Gastroesophageal sphincter (tissue), 4 donors: ENCODE measurements around the gene PRDM13. TPM values are rescaled to one million over a fixed set of nuclear protein-coding genes. Genes with fewer than 3 reads are reported as not detected.
"Not testable (repeated sequence)": the region's sequence is repeated elsewhere in the genome, so short reads cannot be mapped to it uniquely, and the experiment has no call there.

ENCODE experiments used
- ATAC-seq: fragments of 150-250 bp; one replicate; pipeline ENCODE4 v1.9.1; 2016; ENCODE audit warnings: mild to moderate bottlenecking, moderate library complexity
- H3K27ac ChIP-seq, 4 donors: fragments of 200-600 bp; sonication (generic) in 3 of 4; 1 replicate in 3 of 4; 2 replicates in 1 of 4; pipeline ENCODE4 v1.5.1; 2016 to 2019
- H3K27me3 ChIP-seq: fragments of 200-600 bp; sonication (generic); one replicate; pipeline ENCODE4 v1.5.1; 2019
- H3K36me3 ChIP-seq, 2 donors: fragments of 200-600 bp; sonication (generic); one replicate each; pipeline ENCODE4 v1.5.1; 2019; ENCODE audit warnings: control low read depth in 1 of 2
- H3K4me1 ChIP-seq, 3 donors: fragments of 200-600 bp; sonication (generic); 1 replicate in 2 of 3; 2 replicates in 1 of 3; pipeline ENCODE4 v1.5.1; 2016 to 2019; ENCODE audit warnings: control low read depth in 2 of 3
- H3K4me3 ChIP-seq, 2 donors: fragments of 200-600 bp; sonication (generic); one replicate each; pipeline ENCODE4 v1.5.1; 2019; ENCODE audit warnings: mild to moderate bottlenecking in 1 of 2, moderate library complexity in 1 of 2
- H3K9me3 ChIP-seq, 3 donors: fragments of 200-600 bp; sonication (generic); one replicate each; pipeline ENCODE4 v1.5.1; 2017 to 2019; ENCODE audit warnings: control low read depth in 2 of 3
- EP300 ChIP-seq: sonication (generic); formaldehyde crosslinking; IDR thresholded peaks from one replicate; pipeline ENCODE4 v1.6.1; 2017; ENCODE audit warnings: antibody characterized with exemption, mild to moderate bottlenecking
- POLR2A ChIP-seq, 2 donors: fragments of 450-650 bp; IDR thresholded peaks; one replicate each; pipeline ENCODE4 v1.6.1; 2017; ENCODE audit warnings: antibody characterized with exemption in 2 of 2, mild to moderate bottlenecking in 2 of 2, moderate library complexity in 1 of 2
- POLR2AphosphoS5 ChIP-seq: sonication (generic); formaldehyde crosslinking; IDR thresholded peaks from one replicate; pipeline ENCODE4 v1.6.1; 2017; ENCODE audit warnings: antibody characterized with exemption
- WGBS, 2 donors: methylation state at CpG; one replicate each; pipeline ENCODE4 v1.1.5; 2018; ENCODE audit warnings: low coverage in 1 of 2; 5-methylcytosine and 5-hydroxymethylcytosine counted together
- total RNA-seq, 4 donors: library from RNA; depleted of rRNA; stranded (reverse); fragments of >200 nt; gene quantifications; one replicate each; pipeline ENCODE4 v1.1.0, GENCODE V29; 2016
- TF ChIP-seq, protein P1 (sequence below), 4 experiments: fragments of 200-600 bp in 2 of 4; fragments of 450-650 bp in 2 of 4; sonication (generic) in 1 of 4; IDR thresholded peaks; one replicate each; pipeline ENCODE4 v1.5.1; 2017 to 2019; ENCODE audit warnings: antibody characterized with exemption in 4 of 4, mild to moderate bottlenecking in 2 of 4, moderate library complexity in 2 of 4

Gene PRDM13
- total RNA-seq, 4 donors from 2014 or later: not detected

DNA sequence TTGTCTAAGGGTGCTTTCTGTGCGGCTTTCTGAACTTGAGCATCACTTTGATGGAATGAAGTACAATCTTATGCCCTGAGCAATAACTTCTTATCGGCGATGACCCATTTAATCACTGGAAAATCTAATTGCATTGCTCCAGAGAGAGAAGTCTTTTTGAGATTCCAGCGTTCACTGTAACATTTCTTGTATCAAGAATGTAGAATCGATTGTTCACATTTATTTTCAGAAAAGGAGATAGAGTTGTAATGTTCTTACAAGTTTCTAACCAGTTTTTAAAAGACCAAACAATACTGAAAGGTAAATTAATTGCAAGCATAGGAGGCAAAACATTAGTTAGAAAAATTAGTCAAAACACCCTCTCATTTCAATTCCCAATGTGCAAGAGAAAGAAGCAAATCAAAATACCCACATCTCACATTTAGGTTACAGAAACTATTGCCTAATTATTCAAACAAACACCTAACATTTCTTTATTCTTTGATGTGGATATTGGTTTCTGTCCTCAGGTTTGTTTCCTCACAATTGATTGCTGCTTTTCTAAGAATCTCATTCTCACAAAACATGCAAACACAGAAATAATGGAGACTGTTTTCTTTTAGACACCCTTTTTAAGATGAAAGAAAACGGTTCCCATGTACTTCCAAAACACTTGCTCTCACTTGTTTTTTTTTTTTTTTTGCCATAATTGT lies 14.8 kb upstream of the PRDM13 start:
- H3K27me3 ChIP-seq: peaks cover 95% of the 10 kb centered on the region
- no peak overlapping the region for H3K4me3 ChIP-seq
- 23% methylated on average over 6 of the region's 6 CpGs for WGBS, 2 donors
- H3K27ac ChIP-seq: no peak overlapping the region
- TF ChIP-seq POLR2AphosphoS5 (no peak), POLR2A (IDR thresholded peaks at IDR 0.05) (no peak)
- TF ChIP-seq, protein P1, sequence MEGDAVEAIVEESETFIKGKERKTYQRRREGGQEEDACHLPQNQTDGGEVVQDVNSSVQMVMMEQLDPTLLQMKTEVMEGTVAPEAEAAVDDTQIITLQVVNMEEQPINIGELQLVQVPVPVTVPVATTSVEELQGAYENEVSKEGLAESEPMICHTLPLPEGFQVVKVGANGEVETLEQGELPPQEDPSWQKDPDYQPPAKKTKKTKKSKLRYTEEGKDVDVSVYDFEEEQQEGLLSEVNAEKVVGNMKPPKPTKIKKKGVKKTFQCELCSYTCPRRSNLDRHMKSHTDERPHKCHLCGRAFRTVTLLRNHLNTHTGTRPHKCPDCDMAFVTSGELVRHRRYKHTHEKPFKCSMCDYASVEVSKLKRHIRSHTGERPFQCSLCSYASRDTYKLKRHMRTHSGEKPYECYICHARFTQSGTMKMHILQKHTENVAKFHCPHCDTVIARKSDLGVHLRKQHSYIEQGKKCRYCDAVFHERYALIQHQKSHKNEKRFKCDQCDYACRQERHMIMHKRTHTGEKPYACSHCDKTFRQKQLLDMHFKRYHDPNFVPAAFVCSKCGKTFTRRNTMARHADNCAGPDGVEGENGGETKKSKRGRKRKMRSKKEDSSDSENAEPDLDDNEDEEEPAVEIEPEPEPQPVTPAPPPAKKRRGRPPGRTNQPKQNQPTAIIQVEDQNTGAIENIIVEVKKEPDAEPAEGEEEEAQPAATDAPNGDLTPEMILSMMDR (IDR thresholded peaks at IDR 0.05): no peak
- no peaks in the 10 kb centered on the region for H3K36me3 ChIP-seq
- H3K4me1 ChIP-seq: peaks cover 0 to 27% (median 24%) of the 10 kb centered on the region in 3 donors
- peaks cover 0 to 12% (median 0%) of the 10 kb centered on the region in 3 donors for H3K9me3 ChIP-seq
- ATAC-seq: no peak

DNA sequence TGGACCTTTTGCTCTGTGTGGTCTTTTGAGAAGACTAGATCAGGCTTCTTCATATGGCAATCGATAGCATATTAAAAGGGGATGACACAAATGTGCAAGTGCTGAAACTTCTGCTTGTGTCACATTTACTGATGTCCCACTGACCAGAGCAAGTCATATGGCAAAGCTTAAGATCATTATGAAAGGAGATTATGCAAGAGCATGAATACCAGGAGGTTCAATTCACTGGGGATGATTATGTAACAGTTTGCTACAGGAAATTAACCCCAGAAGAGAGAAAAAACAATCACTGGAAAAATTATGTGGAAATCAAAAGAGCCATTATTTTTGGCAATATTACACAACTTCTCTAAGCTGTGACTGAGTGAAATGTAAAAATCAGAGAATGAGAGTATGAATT lies 13.7 kb upstream of the PRDM13 start:
- ATAC-seq: peak; percentile 25
- WGBS, 2 donors: 33% methylated on average over 1 of the region's 1 CpG; no CpG with 5 or more reads in 1 of the 2 donors
- H3K4me3 ChIP-seq: no peak overlapping the region
- peaks cover 0 to 27% (median 24%) of the 10 kb centered on the region in 3 donors for H3K4me1 ChIP-seq
- H3K36me3 ChIP-seq: no peaks in the 10 kb centered on the region
- H3K27me3 ChIP-seq: peaks cover 99% of the 10 kb centered on the region
- peaks cover 0 to 12% (median 0%) of the 10 kb centered on the region in 3 donors for H3K9me3 ChIP-seq
- TF ChIP-seq, protein P1 (IDR thresholded peaks at IDR 0.05): no peak
- no peak for TF ChIP-seq EP300
- TF ChIP-seq POLR2A (IDR thresholded peaks at IDR 0.05): no peak
- no peak for TF ChIP-seq POLR2AphosphoS5
- no peak overlapping the region for H3K27ac ChIP-seq

DNA sequence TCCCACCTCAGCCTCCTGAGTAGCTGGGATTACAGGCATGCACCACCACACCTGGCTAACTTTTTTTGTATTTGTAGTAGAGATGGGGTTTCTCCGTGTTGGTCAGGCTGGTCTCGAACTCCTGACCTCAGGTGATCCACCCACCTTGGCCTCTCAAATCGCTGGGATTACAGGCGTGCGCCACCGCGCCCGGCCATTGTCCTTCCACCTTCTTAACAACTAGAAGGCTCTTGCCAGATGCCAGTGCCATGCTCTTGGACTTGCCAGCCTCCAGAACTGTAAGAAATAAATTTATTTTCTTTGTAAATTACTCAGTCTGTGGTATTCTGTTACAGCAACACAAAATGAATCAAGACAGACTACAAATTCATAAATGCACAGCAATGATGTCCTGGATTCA lies 11.9 kb upstream of the PRDM13 start:
- not testable (repeated sequence) for ATAC-seq, H3K36me3 ChIP-seq, H3K27ac ChIP-seq, H3K4me3 ChIP-seq
- H3K4me1 ChIP-seq: peaks cover 0 to 13% (median 10%) of the 10 kb centered on the region in 3 donors
- 55% methylated on average over 8 of the region's 8 CpGs; no CpG with 5 or more reads in 1 of the 2 donors for WGBS, 2 donors
- peaks cover 0 to 12% (median 0%) of the 10 kb centered on the region in 3 donors for H3K9me3 ChIP-seq
- peaks cover 100% of the 10 kb centered on the region for H3K27me3 ChIP-seq

DNA sequence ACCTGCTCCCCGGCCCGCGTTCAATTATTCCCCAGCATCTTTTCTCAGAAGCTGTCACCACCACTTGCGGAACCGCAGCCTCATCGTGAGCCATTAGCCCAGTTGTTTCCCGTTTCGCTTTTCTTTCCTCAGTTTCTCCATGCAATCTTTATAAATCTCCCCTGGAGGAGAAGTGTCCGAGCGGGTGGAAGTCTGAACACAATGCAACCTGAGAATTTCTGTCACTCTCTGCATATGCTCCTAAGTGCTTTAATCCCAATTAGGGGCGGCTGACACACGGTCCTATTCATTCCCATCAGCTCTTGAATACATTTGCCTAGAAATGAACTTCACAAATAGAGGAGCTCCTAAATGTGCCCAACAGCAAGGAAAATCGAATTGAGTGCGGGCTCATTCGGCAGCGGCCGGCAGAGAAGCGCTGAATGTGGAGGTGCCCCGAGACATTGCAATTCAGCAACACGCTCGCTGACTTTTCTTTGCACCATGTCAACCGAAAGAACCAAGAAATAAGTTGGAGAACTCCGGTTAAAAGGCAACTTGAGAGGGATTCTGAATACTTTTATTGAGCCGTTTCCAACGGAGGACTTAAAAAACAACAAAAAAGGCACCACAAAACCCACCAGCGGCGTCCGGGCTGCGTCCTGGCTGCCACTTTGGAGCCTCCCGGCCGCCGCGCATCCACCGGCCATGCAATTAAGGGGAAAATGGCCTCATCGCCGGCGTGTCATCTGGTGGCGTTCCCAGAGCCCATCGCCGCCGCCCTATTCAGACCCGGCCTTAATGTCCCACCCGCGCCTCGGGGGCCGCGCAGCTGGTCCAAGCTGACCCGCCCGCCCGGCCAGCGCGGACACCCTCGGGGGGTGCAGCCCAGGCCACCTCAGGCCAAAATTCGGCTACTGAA lies 3.9 kb upstream of the PRDM13 start:
- ATAC-seq: no peak
- TF ChIP-seq EP300 (no peak), POLR2A (IDR thresholded peaks at IDR 0.05) (no peak)
- TF ChIP-seq, protein P1 (IDR thresholded peaks at IDR 0.05): no peak
- WGBS, 2 donors: 5 to 6% methylated on average over 22 to 33 of the region's 54 CpGs

DNA sequence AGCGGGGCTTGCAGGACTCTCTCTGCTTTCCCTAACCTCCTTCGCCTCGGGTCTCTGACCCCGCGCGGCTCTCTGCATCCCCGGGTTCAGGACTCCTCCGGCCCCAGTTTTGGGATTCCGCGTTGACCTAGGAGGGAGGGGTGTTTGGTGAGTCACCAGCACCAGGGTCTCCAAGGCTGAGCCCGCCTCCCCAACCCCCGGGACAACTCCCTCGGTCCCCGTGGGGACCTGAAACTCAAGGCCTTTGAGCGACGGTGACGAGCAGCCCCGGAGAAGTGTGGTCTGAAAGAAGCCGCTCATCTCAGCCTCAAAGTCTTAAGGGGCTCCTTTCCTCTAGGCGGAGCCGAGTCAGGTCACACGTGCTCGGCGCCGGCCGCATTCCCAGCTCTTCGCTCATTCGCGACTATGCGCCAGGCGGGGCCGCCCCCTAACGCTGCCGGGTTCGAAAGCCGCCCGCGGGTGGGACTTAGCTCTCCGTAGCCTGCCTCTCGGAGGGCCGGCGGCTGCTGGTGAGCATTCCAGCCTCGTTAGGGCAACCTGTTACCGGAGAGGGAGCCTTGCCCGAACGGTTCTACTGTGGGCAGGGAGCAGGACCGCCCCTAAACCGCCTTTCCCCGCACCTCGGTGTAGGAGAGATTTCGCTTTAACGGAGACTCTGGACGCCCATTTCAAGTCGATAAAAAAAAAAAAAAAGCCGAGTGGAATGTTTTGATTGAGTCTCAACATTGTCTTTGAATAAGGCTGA lies 3.0 kb upstream of the PRDM13 start:
- ATAC-seq: peak; percentile 24
- Histone ChIP-seq H3K4me3 (peak overlapping the region in 1 of 2 donors; percentile 46), H3K9me3 (no peaks in the 10 kb centered on the region), H3K4me1 (peaks cover 0 to 57% (median 18%) of the 10 kb centered on the region in 3 donors), H3K36me3 (no peaks in the 10 kb centered on the region), H3K27ac (no peak overlapping the region), H3K27me3 (peaks cover 100% of the 10 kb centered on the region)
- TF ChIP-seq POLR2AphosphoS5: no peak
- TF ChIP-seq, protein P1 (IDR thresholded peaks at IDR 0.05): no peak
- no peak for TF ChIP-seq EP300
- TF ChIP-seq POLR2A (IDR thresholded peaks at IDR 0.05): no peak
- 2 to 3% methylated on average over 9 to 16 of the region's 55 CpGs for WGBS, 2 donors

More for the DNA sequence above, 3.9 kb upstream of the PRDM13 start:
- Histone ChIP-seq H3K36me3 (no peaks in the 10 kb centered on the region), H3K27ac (no peak overlapping the region), H3K4me3 (peak overlapping the region in 1 of 2 donors; percentile 46), H3K4me1 (peaks cover 0 to 49% (median 18%) of the 10 kb centered on the region in 3 donors), H3K9me3 (no peaks in the 10 kb centered on the region), H3K27me3 (peaks cover 100% of the 10 kb centered on the region)
